Measurements from ENCODE around the gene HSPH1. TPM values are rescaled to one million over a fixed set of nuclear protein-coding genes. Genes with fewer than 3 reads are reported as not detected.
"Not testable (repeated sequence)": the region's sequence is repeated elsewhere in the genome, so short reads cannot be mapped to it uniquely, and the experiment has no call there.

Gene HSPH1
- total RNA-seq, 4 donors from 2014 or later = 36.5 to 47.0 (median 42.2) TPM

- 89 to 90% methylated on average over 3 to 5 of the region's 5 CpGs for WGBS, 2 donors (ENCODE audit: low coverage in 1 of 2)
- no peak for ATAC-seq
- TF ChIP-seq POLR2AphosphoS5 (IDR thresholded peaks at IDR 0.05) (no peak), EP300 (IDR thresholded peaks at IDR 0.05) (no peak), CTCF (IDR thresholded peaks at IDR 0.05) (no peak), POLR2A (IDR thresholded peaks at IDR 0.05) (no peak)
- H3K36me3 ChIP-seq = no peaks in the 10 kb centered on the region
- H3K27ac ChIP-seq = no peak overlapping the region
- H3K27me3 ChIP-seq = no peaks in the 10 kb centered on the region
- no peaks in the 10 kb centered on the region for H3K9me3 ChIP-seq
- H3K4me1 ChIP-seq = no peaks in the 10 kb centered on the region
- H3K4me3 ChIP-seq = no peak overlapping the region
These were observed 18.1 kb upstream of the HSPH1 start for GRCh38 chr13:31179754-31180153.

- no peaks in the 10 kb centered on the region for H3K9me3 ChIP-seq
- H3K4me3 ChIP-seq = no peak overlapping the region
- no peaks in the 10 kb centered on the region for H3K27me3 ChIP-seq
- H3K27ac ChIP-seq = no peak overlapping the region
- 89 to 100% methylated on average over 3 to 8 of the region's 8 CpGs for WGBS, 2 donors (ENCODE audit: low coverage in 1 of 2)
- H3K36me3 ChIP-seq = no peaks in the 10 kb centered on the region
- ATAC-seq = no peak
- no peaks in the 10 kb centered on the region for H3K4me1 ChIP-seq
- no peak for TF ChIP-seq EP300 (IDR thresholded peaks at IDR 0.05)
- no peak for TF ChIP-seq POLR2AphosphoS5 (IDR thresholded peaks at IDR 0.05)
- no peak for TF ChIP-seq CTCF (IDR thresholded peaks at IDR 0.05)
- TF ChIP-seq POLR2A (IDR thresholded peaks at IDR 0.05) = no peak
These were observed 17.5 kb upstream of the HSPH1 start for GRCh38 chr13:31179241-31179640.

- H3K27me3 ChIP-seq, H3K27ac ChIP-seq, H3K4me1 ChIP-seq, ATAC-seq, H3K36me3 ChIP-seq, H3K4me3 ChIP-seq, H3K9me3 ChIP-seq: not testable (repeated sequence)
- WGBS, 2 donors (ENCODE audit: low coverage in 1 of 2) = 73 to 89% methylated on average over 3 to 6 of the region's 12 CpGs
These were observed 16.2 kb upstream of the HSPH1 start for GRCh38 chr13:31177813-31178495.

- Histone ChIP-seq H3K27ac (no peak overlapping the region), H3K36me3 (no peaks in the 10 kb centered on the region), H3K9me3 (no peaks in the 10 kb centered on the region), H3K4me3 (no peak overlapping the region), H3K4me1 (no peaks in the 10 kb centered on the region), H3K27me3 (no peaks in the 10 kb centered on the region)
- ATAC-seq = no peak
- WGBS, 2 donors (ENCODE audit: low coverage in 1 of 2) = 42 to 100% methylated on average over 1 to 3 of the region's 3 CpGs
- TF ChIP-seq CTCF (IDR thresholded peaks at IDR 0.05) (no peak), EP300 (IDR thresholded peaks at IDR 0.05) (no peak), POLR2A (IDR thresholded peaks at IDR 0.05) (no peak), POLR2AphosphoS5 (IDR thresholded peaks at IDR 0.05) (no peak)
These were observed 14.3 kb upstream of the HSPH1 start for GRCh38 chr13:31175847-31176532.

- Histone ChIP-seq H3K27ac (no peak overlapping the region), H3K4me3 (no peak overlapping the region), H3K9me3 (no peaks in the 10 kb centered on the region), H3K36me3 (no peaks in the 10 kb centered on the region), H3K27me3 (no peaks in the 10 kb centered on the region), H3K4me1 (no peaks in the 10 kb centered on the region)
- ATAC-seq = no peak
- WGBS, 2 donors (ENCODE audit: low coverage in 1 of 2) = 48 to 89% methylated on average over 1 to 3 of the region's 3 CpGs
- no peak for TF ChIP-seq EP300 (IDR thresholded peaks at IDR 0.05)
- TF ChIP-seq POLR2AphosphoS5 (IDR thresholded peaks at IDR 0.05) = no peak
- no peak for TF ChIP-seq POLR2A (IDR thresholded peaks at IDR 0.05)
- TF ChIP-seq CTCF (IDR thresholded peaks at IDR 0.05) = no peak
These were observed 12.3 kb upstream of the HSPH1 start for GRCh38 chr13:31174018-31174417.

Measured in gastroesophageal sphincter (tissue), 4 donors.